ENCODE results near the gene GYS1. TPM values are rescaled to one million over a fixed set of nuclear protein-coding genes. Genes with fewer than 3 reads are reported as not detected.

GYS1 gene
- total and polyA plus RNA-seq, 2 of the 8 experiments (the other 6 are each of a cell fraction or from before 2014, with no cell fraction given), result 30.0 to 38.7 TPM

DNA sequence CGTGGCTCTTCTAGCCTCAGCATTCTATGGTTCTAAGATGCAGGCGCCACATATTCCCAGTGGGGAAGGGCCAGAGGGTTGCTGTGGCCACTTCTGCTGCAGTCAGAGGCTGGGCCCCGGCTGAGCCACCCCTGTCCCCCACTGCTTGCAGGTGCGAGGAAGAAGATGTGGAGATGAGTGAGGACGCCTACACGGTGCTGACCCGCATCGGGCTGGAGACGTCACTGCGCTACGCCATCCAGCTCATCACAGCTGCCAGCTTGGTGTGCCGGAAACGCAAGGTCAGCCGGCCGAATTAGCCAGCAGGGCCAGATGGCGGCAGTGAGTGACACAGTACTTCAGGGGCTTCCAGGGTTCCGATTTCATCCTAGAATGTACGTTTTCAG is 21.8 kb upstream of the GYS1 start:
- Histone ChIP-seq H3K18ac (ENCODE audit: extremely low read depth, low read length) (no peak overlapping the region), H3K56ac (replicated peaks; ENCODE audit: insufficient read length, low read depth, low read length) (no peak overlapping the region), H3K9ac (replicated peaks in 1 of 4; ENCODE audit: extremely low read depth in 1 of 4, low read depth in 3 of 4, low read length in 3 of 4) (no peak overlapping the region), H2BK5ac (ENCODE audit: low read depth, low read length) (no peak overlapping the region), H3K27ac (ENCODE audit: low read depth, low read length) (no peak overlapping the region), H2BK20ac (ENCODE audit: low read length) (no peak overlapping the region), H3K14ac (ENCODE audit: insufficient read length) (no peak overlapping the region), H2AFZ (ENCODE audit: low read length) (no peak overlapping the region), H3K4ac (replicated peaks; ENCODE audit: insufficient read length, low read depth, low read length) (no peak overlapping the region), H3K27me3 (replicated peaks in 1 of 4; ENCODE audit: control insufficient read depth in 3 of 4, extremely low read depth in 1 of 4, insufficient read depth in 3 of 4, low read length in 3 of 4) (peaks cover 0 to 15% (median 9%) of the 10 kb centered on the region in 4 experiments; a peak in 5 of 7 replicates), H4K91ac (replicated peaks; ENCODE audit: insufficient read length, low read length) (no peak overlapping the region), H2BK120ac (replicated peaks; ENCODE audit: low read depth, low read length) (no peak overlapping the region), H4K8ac (ENCODE audit: extremely low read depth, insufficient read depth, low read length) (0 out of 2 replicates have a peak overlapping the region, but pooled peaks have one; percentile 14), H3K23me2 (ENCODE audit: low read depth, low read length) (peaks cover 6% of the 10 kb centered on the region; the same call in 1 of the 2 replicates), H2AK5ac (ENCODE audit: low read depth, low read length) (no peak overlapping the region), H2BK15ac (ENCODE audit: low read length) (no peak overlapping the region), H3K79me1 (ENCODE audit: low read depth, low read length) (no peaks in the 10 kb centered on the region), H3K79me2 (ENCODE audit: control insufficient read depth in 1 of 2, insufficient read depth in 2 of 2, low read length in 2 of 2) (no peaks in the 10 kb centered on the region), H4K20me1 (replicated peaks in 1 of 2; ENCODE audit: control insufficient read depth in 1 of 2, insufficient read depth in 2 of 2, low read length in 2 of 2) (peaks cover 3 to 5% of the 10 kb centered on the region in 2 experiments), H3K4me1 (replicated peaks in 1 of 4; ENCODE audit: control insufficient read depth in 3 of 4, insufficient read depth in 4 of 4, low read length in 3 of 4) (peaks cover 0 to 13% (median 3%) of the 10 kb centered on the region in 4 experiments; a peak in 4 of 7 replicates), H3K36me3 (ENCODE audit: control insufficient read depth in 2 of 4, insufficient read depth in 4 of 4, low read length in 3 of 4) (peaks cover 10 to 25% (median 17%) of the 10 kb centered on the region in 4 experiments; a peak in 7 of 8 replicates), H3K9me3 (ENCODE audit: insufficient read depth in 2 of 2, low read depth in 1 of 2, low read length in 1 of 2) (no peaks in the 10 kb centered on the region), H3K4me2 (ENCODE audit: insufficient read depth in 1 of 2, low read depth in 2 of 2, low read length in 2 of 2) (no peak overlapping the region), H4K5ac (ENCODE audit: insufficient read length, low read depth, low read length) (no peak overlapping the region), H3K23ac (ENCODE audit: insufficient read length) (no peak overlapping the region), H3K4me3 (ENCODE audit: extremely low read depth in 1 of 4, insufficient read depth in 2 of 4, low read depth in 3 of 4, low read length in 4 of 4) (no peak overlapping the region), H2BK12ac (ENCODE audit: low read depth, low read length) (no peak overlapping the region)
- CTCF ChIA-PET (ENCODE audit: partially characterized antibody), result interaction anchor here (3.1 to 8.1 kb wide), 2 partner anchors 15 to 16 kb away, joined by 43 to 46 read pairs; no protein-coding TSS in a partner anchor
- DNase-seq (ENCODE audit: low read depth in 1 of 2, low spot score in 2 of 2), result no peak
- FAIRE-seq, result no peak
- POLR2A ChIA-PET (ENCODE audit: partially characterized antibody), result interaction anchor here (0.6 kb wide), 1 partner anchor 42 kb away, joined by 3 read pairs; no protein-coding TSS in a partner anchor
- 90% methylated on average over 18 of the region's 18 CpGs; no CpG with 5 or more reads in 1 of the 2 experiments for WGBS, 2 experiments (ENCODE audit: extremely low coverage in 1 of 2, insufficient coverage in 1 of 2, insufficient read length in 1 of 2, insufficient replicate concordance in 2 of 2, low coverage in 1 of 2, low lambda C conversion rate in 2 of 2, missing lambda C conversion rate in 1 of 2)
- no peak for TF ChIP-seq HDAC2 (IDR thresholded peaks at IDR 0.05; ENCODE audit: borderline replicate concordance in 1 of 2, low read depth in 2 of 2, low read length in 2 of 2)
- no peak for TF ChIP-seq RXRA (IDR thresholded peaks at IDR 0.05; ENCODE audit: insufficient read depth, low read depth, low read length)

Data from H1 (cell line).